ENCODE data around the gene SKAP2.

DNA sequence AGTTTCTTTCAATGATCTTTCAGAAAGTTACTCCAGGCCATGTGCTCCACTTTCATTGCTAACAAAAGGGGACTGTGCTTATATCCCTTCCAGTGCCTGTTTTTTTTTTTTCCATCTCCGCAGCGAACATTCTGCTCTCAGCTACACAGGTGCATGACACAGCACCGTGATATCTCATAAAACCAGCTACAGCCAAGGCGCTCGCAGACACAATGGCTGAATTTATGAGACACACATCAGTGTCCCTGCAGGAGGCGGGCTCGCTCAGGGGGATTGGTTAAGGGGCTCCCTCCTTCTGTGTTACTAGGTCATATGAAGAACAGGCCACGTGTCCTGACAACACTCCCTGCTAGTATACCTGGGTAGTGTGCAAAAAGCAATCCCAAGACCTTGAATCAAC is 245.5 kb downstream of the SKAP2 start:
- TF ChIP-seq EZH2 (IDR thresholded peaks at IDR 0.05; ENCODE audit: borderline replicate concordance, low read depth, low read length, severe bottlenecking), result no peak
- TF ChIP-seq, protein P1, sequence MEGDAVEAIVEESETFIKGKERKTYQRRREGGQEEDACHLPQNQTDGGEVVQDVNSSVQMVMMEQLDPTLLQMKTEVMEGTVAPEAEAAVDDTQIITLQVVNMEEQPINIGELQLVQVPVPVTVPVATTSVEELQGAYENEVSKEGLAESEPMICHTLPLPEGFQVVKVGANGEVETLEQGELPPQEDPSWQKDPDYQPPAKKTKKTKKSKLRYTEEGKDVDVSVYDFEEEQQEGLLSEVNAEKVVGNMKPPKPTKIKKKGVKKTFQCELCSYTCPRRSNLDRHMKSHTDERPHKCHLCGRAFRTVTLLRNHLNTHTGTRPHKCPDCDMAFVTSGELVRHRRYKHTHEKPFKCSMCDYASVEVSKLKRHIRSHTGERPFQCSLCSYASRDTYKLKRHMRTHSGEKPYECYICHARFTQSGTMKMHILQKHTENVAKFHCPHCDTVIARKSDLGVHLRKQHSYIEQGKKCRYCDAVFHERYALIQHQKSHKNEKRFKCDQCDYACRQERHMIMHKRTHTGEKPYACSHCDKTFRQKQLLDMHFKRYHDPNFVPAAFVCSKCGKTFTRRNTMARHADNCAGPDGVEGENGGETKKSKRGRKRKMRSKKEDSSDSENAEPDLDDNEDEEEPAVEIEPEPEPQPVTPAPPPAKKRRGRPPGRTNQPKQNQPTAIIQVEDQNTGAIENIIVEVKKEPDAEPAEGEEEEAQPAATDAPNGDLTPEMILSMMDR (IDR thresholded peaks at IDR 0.05; ENCODE audit: borderline replicate concordance, extremely low read depth, low read length, poor library complexity, severe bottlenecking), result no peak
